Panc1 (cell line): ENCODE measurements around the gene TMPRSS3. TPM values are rescaled to one million over a fixed set of nuclear protein-coding genes. Genes with fewer than 3 reads are reported as not detected.

ENCODE experiments used
- ATAC-seq: fragments of 200-7000 bp; cut with Tn5 transposase; 2 replicates; pipeline ENCODE4 v1.9.1; 2020; ENCODE audit warnings: mild to moderate bottlenecking, moderate library complexity
- BruUV-seq: library from RNA; stranded (reverse); fragments of 400-500 nt; replicated peaks from 2 replicates; lab custom pipeline; 2021; lab: Mats Ljungman, UMichigan
- CTCF ChIA-PET: fragments of 300-600 bp; sonication (Branson Sonifier 250); formaldehyde crosslinking; loops from one replicate; lab custom pipeline; 2022; ENCODE audit warnings: antibody characterized with exemption; lab: Charles Lee
- POLR2A ChIA-PET: fragments of 300-600 bp; sonication (Branson Sonifier 250); formaldehyde crosslinking; loops from one replicate; lab custom pipeline; 2022; ENCODE audit warnings: antibody characterized with exemption; lab: Charles Lee
- DNase-seq: peaks from one replicate; pipeline ENCODE4 v3.0.0-alpha.2; 2010; ENCODE audit warnings: low read depth, low spot score
- H3K27ac ChIP-seq: 2 replicates; pipeline ENCODE4 v1.5.1; 2011; ENCODE audit warnings: mild to moderate bottlenecking, low read length, inconsistent platforms
- H3K27me3 ChIP-seq: fragments of 200-500 bp; sonication (Bioruptor generic); 2 replicates; pipeline ENCODE4 v1.6.0; 2014; ENCODE audit warnings: low read length, inconsistent platforms; ENCODE audit not compliant: control insufficient read depth, insufficient read depth
- H3K36me3 ChIP-seq: fragments of 200-500 bp; sonication (Bioruptor generic); 2 replicates; pipeline ENCODE4 v1.5.1; 2014; ENCODE audit warnings: inconsistent platforms, mild to moderate bottlenecking, low read length, moderate library complexity; ENCODE audit not compliant: control insufficient read depth, insufficient read depth
- H3K4me1 ChIP-seq: 2 replicates; pipeline ENCODE4 v1.5.1; 2011; ENCODE audit warnings: inconsistent platforms, mild to moderate bottlenecking, low read length, moderate library complexity; ENCODE audit not compliant: control insufficient read depth, insufficient read depth
- H3K4me3 ChIP-seq, 2 experiments: 2 replicates each; pipeline ENCODE4 v1.5.1; 2011 to 2012; ENCODE audit warnings: low read depth in 2 of 2, low read length in 2 of 2, mild to moderate bottlenecking in 2 of 2, inconsistent platforms in 1 of 2, moderate library complexity in 1 of 2
- H3K9me3 ChIP-seq: fragments of 200-500 bp; sonication (Bioruptor generic); 2 replicates; pipeline ENCODE4 v1.5.1; 2014; ENCODE audit warnings: low read depth, mild to moderate bottlenecking, inconsistent platforms, low read length, moderate library complexity; ENCODE audit not compliant: control insufficient read depth, insufficient read depth
- POLR2AphosphoS5 ChIP-seq: IDR thresholded peaks from 2 replicates; pipeline ENCODE4 v1.6.1; 2012; ENCODE audit warnings: mild to moderate bottlenecking, low read depth, low read length, moderate library complexity
- SIN3A ChIP-seq: IDR thresholded peaks from 2 replicates; pipeline ENCODE4 v1.6.1; 2012; ENCODE audit warnings: low read depth, mild to moderate bottlenecking, low read length, moderate library complexity, borderline replicate concordance; ENCODE audit not compliant: insufficient read depth
- TCF7L2 ChIP-seq: IDR thresholded peaks from 2 replicates; pipeline ENCODE4 v1.6.1; 2011; ENCODE audit warnings: mild to moderate bottlenecking, low read depth, low read length, inconsistent platforms
- in situ Hi-C: cut with HindIII; loops from 2 replicates; pipeline ENCODE4 v1.10.0; 2016; ENCODE audit warnings: low sequenced_read_pairs, low pct_unique_long_range_greater_than_20kb
- intact Hi-C: fragments of 100-400 bp; cut with micrococcal nuclease; formaldehyde crosslinking; loops from one replicate; pipeline ENCODE4 v1.10.0; 2022; ENCODE audit not compliant: unreplicated experiment
- total RNA-seq: library from RNA; stranded (reverse); gene quantifications from one replicate; pipeline ENCODE4 v1.2.1, GENCODE V29; 2021; ENCODE audit not compliant: unreplicated experiment
- TF ChIP-seq, protein P1 (sequence below), 2 experiments: IDR thresholded peaks; 2 replicates each; pipeline ENCODE4 v1.6.1; 2011 to 2012; ENCODE audit warnings: low read depth in 2 of 2, control low read depth in 1 of 2, low read length in 1 of 2, mild to moderate bottlenecking in 1 of 2, moderate library complexity in 1 of 2; ENCODE audit not compliant: insufficient read depth in 1 of 2
- TF ChIP-seq, protein P2 (sequence below): fragments of 450-650 bp; IDR thresholded peaks from 2 replicates; pipeline ENCODE4 v1.5.1; 2017; ENCODE audit warnings: mild to moderate bottlenecking

TMPRSS3 gene
- total RNA-seq, 1 experiment from 2014 or later, result not detected

DNA sequence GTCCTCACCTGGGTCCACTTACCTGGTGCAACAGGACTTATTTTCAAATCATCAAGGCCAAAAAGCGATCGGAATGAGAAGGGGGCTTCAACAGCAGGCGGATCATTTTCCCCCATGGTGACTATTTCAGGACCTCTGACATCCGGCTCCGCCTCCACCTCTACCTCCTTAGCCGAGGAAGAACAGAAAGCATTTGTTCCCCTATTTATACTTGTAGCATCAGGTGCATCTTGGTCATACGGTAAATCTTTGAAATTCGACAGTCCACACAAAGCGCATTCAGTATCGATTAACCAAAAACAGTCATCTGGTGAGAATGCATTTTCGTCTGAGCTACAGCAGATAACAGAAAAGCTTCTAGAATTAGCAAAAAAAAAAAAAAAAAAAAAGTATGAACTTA lies 550 bp downstream of the TMPRSS3 start:
- BruUV-seq, result no TSS peak
- no peaks in the 10 kb centered on the region for H3K9me3 ChIP-seq
- TF ChIP-seq SIN3A, result no peak
- no peaks in the 10 kb centered on the region for H3K36me3 ChIP-seq
- CTCF ChIA-PET, result no interaction called here
- no peaks in the 10 kb centered on the region for H3K4me1 ChIP-seq
- no peak for DNase-seq
- H3K27me3 ChIP-seq, result no peaks in the 10 kb centered on the region; the same call in 1 of the 2 replicates
- H3K27ac ChIP-seq, result no peak overlapping the region
- POLR2A ChIA-PET, result no interaction called here
- H3K4me3 ChIP-seq, result no peak overlapping the region
- in situ Hi-C loops, result no loop called here
- intact Hi-C loops, result no loop called here
- ATAC-seq, result no peak

DNA sequence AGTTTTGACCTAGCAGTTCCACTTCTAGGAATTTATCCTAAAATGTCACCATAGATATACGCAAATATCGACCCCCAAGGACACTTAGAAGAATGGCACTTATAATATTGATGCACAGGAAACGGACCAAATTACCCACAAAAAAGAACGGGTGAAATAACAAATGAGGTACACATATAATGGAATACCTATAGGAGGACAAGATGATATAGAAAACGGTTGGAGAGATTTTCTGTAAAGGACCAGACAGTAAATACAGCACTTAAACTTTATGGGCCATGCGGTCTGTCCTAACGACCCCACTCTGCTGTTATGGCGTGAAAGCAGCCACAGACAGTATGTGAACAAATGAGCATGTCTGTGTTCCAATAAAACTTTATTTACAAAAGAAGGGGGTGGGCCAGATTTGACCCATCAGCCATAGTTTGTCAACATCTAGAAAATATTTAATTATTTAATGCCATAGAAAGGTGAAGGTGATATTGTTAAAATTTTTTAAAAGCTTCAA lies 2.4 kb downstream of the TMPRSS3 start:
- no TSS peak for BruUV-seq
- no peaks in the 10 kb centered on the region for H3K9me3 ChIP-seq
- H3K4me3 ChIP-seq, result no peak overlapping the region
- H3K36me3 ChIP-seq, result no peaks in the 10 kb centered on the region
- TF ChIP-seq, protein P1, sequence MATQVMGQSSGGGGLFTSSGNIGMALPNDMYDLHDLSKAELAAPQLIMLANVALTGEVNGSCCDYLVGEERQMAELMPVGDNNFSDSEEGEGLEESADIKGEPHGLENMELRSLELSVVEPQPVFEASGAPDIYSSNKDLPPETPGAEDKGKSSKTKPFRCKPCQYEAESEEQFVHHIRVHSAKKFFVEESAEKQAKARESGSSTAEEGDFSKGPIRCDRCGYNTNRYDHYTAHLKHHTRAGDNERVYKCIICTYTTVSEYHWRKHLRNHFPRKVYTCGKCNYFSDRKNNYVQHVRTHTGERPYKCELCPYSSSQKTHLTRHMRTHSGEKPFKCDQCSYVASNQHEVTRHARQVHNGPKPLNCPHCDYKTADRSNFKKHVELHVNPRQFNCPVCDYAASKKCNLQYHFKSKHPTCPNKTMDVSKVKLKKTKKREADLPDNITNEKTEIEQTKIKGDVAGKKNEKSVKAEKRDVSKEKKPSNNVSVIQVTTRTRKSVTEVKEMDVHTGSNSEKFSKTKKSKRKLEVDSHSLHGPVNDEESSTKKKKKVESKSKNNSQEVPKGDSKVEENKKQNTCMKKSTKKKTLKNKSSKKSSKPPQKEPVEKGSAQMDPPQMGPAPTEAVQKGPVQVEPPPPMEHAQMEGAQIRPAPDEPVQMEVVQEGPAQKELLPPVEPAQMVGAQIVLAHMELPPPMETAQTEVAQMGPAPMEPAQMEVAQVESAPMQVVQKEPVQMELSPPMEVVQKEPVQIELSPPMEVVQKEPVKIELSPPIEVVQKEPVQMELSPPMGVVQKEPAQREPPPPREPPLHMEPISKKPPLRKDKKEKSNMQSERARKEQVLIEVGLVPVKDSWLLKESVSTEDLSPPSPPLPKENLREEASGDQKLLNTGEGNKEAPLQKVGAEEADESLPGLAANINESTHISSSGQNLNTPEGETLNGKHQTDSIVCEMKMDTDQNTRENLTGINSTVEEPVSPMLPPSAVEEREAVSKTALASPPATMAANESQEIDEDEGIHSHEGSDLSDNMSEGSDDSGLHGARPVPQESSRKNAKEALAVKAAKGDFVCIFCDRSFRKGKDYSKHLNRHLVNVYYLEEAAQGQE (IDR thresholded peaks at IDR 0.05; ENCODE audit: insufficient read depth in 1 of 2, low read depth in 2 of 2, low read length in 1 of 2), result no peak
- TF ChIP-seq, protein P2, sequence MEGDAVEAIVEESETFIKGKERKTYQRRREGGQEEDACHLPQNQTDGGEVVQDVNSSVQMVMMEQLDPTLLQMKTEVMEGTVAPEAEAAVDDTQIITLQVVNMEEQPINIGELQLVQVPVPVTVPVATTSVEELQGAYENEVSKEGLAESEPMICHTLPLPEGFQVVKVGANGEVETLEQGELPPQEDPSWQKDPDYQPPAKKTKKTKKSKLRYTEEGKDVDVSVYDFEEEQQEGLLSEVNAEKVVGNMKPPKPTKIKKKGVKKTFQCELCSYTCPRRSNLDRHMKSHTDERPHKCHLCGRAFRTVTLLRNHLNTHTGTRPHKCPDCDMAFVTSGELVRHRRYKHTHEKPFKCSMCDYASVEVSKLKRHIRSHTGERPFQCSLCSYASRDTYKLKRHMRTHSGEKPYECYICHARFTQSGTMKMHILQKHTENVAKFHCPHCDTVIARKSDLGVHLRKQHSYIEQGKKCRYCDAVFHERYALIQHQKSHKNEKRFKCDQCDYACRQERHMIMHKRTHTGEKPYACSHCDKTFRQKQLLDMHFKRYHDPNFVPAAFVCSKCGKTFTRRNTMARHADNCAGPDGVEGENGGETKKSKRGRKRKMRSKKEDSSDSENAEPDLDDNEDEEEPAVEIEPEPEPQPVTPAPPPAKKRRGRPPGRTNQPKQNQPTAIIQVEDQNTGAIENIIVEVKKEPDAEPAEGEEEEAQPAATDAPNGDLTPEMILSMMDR, result no peak
- TF ChIP-seq TCF7L2 (no peak), SIN3A (no peak), POLR2AphosphoS5 (no peak)
- POLR2A ChIA-PET, result no interaction called here
- ATAC-seq (no peak), DNase-seq (no peak)
- in situ Hi-C loops (no loop called here), intact Hi-C loops (no loop called here)
- H3K27me3 ChIP-seq, result no peaks in the 10 kb centered on the region; the same call in 1 of the 2 replicates
- CTCF ChIA-PET, result no interaction called here
- no peaks in the 10 kb centered on the region for H3K4me1 ChIP-seq
- H3K27ac ChIP-seq, result no peak overlapping the region

DNA sequence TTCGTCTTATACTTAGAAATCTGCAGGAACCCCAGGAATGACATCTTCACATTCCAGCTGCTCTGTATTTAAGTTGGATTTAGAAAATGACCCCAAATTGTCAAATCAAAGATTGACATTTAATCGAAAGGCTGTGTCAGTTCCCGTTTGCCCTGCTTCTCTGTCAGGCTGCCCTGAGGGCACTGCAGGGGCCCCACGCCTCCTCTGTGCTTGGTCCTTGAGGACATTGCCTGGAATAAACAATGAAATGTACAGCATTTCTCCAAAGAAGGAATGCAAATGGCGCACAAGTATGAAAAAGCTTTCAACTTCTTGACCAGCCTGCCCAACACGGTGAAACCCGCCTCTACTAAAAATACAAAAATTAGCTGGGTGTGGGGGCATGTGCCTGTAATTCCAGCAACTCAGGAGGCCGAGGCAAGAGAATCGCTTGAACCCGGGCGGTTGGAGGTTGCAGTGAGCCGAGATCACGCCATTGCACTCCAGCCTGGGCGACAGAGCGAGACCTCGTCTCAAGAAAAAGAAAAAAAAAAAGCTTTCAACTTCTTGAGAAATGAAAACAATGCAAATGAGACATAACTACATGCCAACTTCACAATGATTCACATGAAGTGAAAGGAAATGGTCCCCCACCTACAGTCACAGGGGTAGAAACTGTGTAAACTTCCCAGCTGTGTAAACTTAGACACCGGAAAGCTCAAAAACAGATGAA lies 3.0 kb downstream of the TMPRSS3 start:
- BruUV-seq, result no TSS peak
- no peaks in the 10 kb centered on the region for H3K4me1 ChIP-seq
- H3K9me3 ChIP-seq, result no peaks in the 10 kb centered on the region
- no peak overlapping the region for H3K4me3 ChIP-seq
- intact Hi-C loops (no loop called here), in situ Hi-C loops (no loop called here)
- no peaks in the 10 kb centered on the region; the same call in 1 of the 2 replicates for H3K27me3 ChIP-seq
- no peaks in the 10 kb centered on the region for H3K36me3 ChIP-seq
- no peak for DNase-seq
- CTCF ChIA-PET, result no interaction called here
- POLR2A ChIA-PET, result interaction anchor here (0.7 kb wide), 1 partner anchor 114 kb away, joined by 4 read pairs; no protein-coding TSS in a partner anchor
- no peak for ATAC-seq
- no peak overlapping the region for H3K27ac ChIP-seq
- TF ChIP-seq POLR2AphosphoS5 (no peak), SIN3A (no peak), TCF7L2 (no peak)
- TF ChIP-seq, protein P1 (IDR thresholded peaks at IDR 0.05; ENCODE audit: insufficient read depth in 1 of 2, low read depth in 2 of 2, low read length in 1 of 2), result no peak
- TF ChIP-seq, protein P2, result no peak
